Peyer's patch (tissue), 4 donors: Measurements from ENCODE around the gene RAE1.

Source experiments
- CTCF ChIP-seq, 6 experiments: fragments of 450-650 bp in 4 of 6; fragments of 200-600 bp in 2 of 6; sonication (generic) in 1 of 6; IDR thresholded peaks; one replicate each; pipeline ENCODE4 v1.5.1; 2017 to 2019; ENCODE audit warnings: antibody characterized with exemption in 6 of 6, mild to moderate bottlenecking in 3 of 6, moderate library complexity in 1 of 6
- POLR2A ChIP-seq, 2 donors: fragments of 450-650 bp; IDR thresholded peaks; one replicate each; pipeline ENCODE4 v1.5.1; 2017; ENCODE audit warnings: antibody characterized with exemption in 2 of 2, mild to moderate bottlenecking in 2 of 2, moderate library complexity in 2 of 2

GRCh38 chr20:57313230-57313629, 37.8 kb upstream of the RAE1 start:
- TF ChIP-seq CTCF (IDR thresholded peaks at IDR 0.05) (no peak), POLR2A (IDR thresholded peaks at IDR 0.05) (no peak)
